NK-92 treated with Interleukin-12 subunit alpha and Interleukin-12 subunit beta, amount 100 ng/mL, for 24 hours (cell line): ENCODE data around the gene MCMBP.
"Not testable (repeated sequence)": the region's sequence is repeated elsewhere in the genome, so short reads cannot be mapped to it uniquely, and the experiment has no call there.

Source experiments
- DNase-seq: peaks from one replicate; lab custom pipeline; 2025; lab: John Stamatoyannopoulos, UW

The MCMBP gene

DNA sequence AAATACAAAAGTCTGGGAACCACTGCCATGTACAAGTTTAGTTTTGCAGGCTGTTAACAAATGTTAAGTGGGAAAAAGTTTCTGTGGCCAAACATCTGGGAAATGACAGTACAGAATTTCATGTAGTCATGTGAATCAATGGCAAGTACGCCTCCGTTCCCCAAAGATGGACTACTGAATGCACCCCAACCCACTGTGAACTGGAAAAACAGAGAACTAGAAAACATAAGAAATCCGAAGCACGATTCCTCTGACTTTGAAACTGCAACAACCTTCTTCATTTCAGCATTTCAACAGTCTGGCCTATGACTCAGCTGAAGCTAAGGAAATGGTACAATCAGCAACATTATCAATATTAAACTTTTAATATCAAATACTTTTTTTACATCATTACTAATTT lies 41.8 kb downstream of the MCMBP start:
- DNase-seq: no peak

DNA sequence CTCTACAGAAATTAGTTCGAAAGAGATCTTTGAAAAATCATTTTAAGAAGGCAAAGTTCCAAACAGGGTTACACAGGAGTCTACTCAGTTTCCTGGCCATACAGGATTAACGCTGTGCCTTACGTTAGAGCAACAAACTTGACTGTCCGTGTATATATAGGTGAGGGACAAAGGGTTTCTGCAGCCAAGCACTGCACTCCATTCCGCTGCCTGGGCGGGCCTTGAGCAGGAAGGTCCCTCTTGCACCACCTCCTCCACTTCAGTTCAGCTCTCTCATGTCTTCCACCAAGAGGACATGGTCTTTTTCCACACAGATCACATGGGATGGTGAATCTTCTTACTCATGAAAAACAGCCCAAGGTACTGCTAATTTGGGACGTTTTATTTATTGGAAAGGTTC lies 43.2 kb downstream of the MCMBP start:
- no peak for DNase-seq

DNA sequence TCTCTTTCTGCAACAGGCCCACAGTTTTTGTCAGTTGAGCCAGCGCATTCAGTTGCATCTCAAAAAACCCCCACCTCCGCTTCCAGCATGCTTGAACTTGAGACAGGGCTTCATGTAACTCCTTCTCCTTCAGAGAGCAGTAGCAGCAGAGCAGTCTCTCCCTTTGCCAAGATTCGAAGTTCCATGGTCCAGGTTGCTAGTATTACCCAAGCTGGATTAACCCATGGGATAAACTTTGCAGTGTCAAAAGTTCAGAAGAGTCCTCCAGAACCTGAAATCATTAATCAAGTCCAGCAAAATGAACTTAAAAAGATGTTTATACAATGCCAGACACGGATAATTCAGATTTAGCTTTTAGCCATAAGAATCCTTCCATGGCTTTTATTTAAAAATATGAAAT lies 45.2 kb downstream of the MCMBP start:
- DNase-seq: no peak

- DNase-seq: no peak
These were observed 45.9 kb downstream of the MCMBP start for GRCh38 chr10:119826771-119827170.

DNA sequence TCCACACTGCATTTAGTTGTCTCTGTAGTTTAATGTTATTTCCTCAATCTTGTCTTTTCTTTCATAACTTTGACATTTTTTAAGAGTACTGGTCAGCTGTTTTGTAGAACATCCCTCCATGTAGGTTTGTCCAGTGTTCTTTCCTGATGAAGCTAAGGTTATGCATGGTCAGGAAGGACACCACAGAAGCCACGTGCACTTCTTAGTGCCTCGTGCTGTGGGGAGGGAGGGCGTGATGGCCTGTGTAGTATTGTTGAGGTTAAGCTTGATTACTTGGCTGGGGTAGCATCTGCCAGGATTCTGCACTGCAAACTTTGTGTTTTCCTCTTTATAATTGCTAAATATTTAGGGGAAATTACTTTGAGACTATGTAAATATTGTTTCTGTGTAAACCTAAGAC lies 48.3 kb downstream of the MCMBP start:
- DNase-seq: no peak

- no peak for DNase-seq
These were observed 51.5 kb downstream of the MCMBP start for GRCh38 chr10:119821182-119821581.

- DNase-seq: no peak
These were observed 53.8 kb downstream of the MCMBP start for GRCh38 chr10:119818889-119819270.

DNA sequence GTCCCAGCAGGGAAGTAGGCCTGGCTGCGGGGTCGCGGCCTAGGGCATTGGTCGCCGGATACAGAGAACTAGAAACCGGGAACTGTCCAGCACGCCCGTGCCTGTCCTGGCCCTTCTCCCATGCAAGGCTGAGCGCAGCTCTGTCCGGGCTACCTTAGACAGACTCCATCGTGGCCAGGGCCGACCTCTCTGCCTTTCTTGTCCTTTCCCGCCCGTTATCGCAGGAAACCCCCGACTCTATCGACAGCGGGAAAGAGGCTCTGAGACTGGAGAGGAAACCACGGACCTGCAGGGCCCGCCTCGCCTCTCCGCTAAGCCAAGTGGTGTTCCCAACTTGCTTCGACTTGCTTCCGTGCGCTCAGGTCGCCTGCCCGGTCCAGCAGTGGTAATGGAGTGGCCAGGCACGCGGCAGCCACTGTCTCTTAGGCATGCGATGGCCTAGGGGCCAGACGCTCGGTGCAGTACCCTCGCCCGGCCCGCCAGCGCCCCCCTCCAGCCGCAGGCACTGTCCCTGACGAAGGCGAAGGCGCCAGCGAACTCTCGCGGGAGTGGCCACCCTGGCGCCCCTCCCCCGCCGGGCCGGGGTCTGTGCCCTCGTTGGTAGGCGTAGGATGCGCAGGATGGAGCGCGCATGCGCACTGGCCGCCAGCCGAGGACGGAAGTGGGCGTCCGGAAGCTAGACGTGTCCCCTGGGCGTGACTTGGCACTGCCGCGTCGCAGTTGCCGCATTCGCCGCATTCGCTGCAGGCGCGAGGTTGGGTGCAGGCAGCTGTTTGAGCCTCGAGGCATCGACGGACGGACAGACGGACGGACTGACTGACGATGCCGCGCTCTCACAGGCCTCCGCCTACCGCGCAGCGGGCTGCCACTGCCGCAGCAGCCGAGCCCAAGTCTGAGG lies 54.4 kb downstream of the MCMBP start:
- DNase-seq: no peak

DNA sequence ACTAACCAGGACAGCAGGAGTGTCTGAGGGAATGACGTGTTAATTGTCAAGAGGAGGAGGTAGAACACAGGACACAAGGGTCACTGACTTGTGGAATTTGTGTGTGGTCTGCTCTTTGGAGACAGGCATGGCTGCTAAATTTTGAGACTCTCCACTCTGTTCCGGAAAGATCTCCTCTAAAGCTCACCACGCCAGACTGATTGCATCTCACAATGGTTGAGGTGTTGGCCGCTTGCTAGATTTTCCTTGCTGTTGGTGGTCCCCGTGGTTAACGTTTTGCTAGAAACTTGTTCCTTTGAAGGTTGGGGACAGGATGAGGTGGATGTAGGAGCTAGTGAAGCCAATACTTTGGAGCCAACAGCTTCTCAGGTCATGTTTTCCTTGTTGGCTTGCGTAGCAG lies 57.0 kb downstream of the MCMBP start:
- DNase-seq: no peak

DNA sequence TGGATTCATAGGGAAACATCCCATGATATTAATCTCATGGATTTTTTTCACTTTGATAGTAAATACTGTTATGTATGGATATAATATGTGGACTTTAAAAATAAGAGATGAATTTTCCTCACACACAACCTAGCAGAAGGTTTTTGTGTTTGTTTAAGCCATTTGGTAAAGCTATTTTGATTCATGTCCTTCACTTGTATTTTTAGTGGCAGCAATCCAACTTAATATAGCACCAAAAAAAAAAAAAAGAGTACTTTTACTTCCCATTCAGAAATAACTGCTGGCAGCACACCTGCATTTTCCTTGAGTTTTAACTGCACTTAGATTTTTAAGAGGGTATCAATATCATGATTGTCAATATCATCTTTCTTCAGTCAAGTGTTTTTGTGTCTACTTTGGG lies 60.0 kb downstream of the MCMBP start:
- no peak for DNase-seq

DNA sequence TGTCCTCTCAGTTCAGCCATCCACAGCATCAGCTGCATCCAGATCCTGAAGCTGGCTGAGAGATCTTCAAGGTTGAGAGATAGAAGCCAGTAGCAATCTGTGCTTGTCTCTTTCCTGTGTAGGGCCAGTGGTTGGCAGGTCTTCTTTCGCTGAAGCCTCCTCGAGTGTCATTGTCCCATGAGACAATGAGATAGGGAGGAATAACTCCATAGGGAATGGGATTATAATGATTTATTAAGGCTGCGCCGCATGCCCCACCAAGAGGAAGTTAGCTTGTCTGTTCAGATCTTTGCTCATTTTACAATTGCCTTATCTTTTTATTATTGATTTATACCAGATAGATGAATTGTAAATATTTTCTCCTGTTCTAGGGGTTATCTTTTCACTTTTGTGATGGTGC lies 61.5 kb downstream of the MCMBP start:
- DNase-seq: no peak

DNA sequence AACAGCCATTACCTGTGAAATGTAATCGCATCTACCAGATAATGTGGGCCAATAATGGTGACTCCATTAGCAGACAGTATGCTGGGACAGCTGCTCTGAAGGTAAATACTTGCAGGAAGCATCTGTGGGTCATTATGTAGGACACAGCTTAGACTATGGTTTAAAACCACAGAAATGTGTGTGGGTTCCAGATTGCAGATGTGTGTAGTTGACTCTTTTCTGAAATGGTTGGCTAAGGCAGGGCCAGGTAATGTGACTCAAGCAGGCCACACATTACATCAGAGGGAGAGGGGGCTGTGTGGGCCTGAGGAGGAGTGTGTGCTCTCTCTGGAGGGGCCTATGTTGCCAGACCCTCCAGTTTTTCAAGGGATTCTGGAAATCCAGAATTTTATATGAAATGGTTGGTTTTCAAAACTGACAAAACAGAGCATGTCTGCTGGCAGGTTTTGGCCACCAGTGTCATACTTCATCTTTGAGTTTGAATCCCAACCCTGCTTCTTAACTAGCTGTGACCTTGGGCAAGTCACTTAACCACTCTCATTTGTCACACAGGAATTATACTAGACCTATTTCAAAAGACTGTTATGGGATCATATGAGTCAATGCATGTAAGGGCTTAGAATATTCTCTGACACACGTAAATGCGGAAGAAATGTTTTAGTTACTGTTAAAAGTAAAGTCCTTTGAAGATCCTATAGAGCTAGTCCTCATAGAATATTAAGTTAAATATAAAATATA lies 64.5 kb downstream of the MCMBP start:
- DNase-seq: peak; percentile 44

GRCh38 chr10:119806334-119807130 lies 66.1 kb downstream of the MCMBP start:
- DNase-seq: no peak

GRCh38 chr10:119805702-119806230 lies 66.9 kb downstream of the MCMBP start:
- no peak for DNase-seq

GRCh38 chr10:119803264-119803663 lies 69.4 kb downstream of the MCMBP start:
- no peak for DNase-seq

- DNase-seq: no peak
These were observed 70.6 kb downstream of the MCMBP start for GRCh38 chr10:119801998-119802538.

- no peak for DNase-seq
These were observed 71.5 kb downstream of the MCMBP start for GRCh38 chr10:119801176-119801575.

- no peak for DNase-seq
These were observed 76.6 kb downstream of the MCMBP start for GRCh38 chr10:119796039-119796438.

DNA sequence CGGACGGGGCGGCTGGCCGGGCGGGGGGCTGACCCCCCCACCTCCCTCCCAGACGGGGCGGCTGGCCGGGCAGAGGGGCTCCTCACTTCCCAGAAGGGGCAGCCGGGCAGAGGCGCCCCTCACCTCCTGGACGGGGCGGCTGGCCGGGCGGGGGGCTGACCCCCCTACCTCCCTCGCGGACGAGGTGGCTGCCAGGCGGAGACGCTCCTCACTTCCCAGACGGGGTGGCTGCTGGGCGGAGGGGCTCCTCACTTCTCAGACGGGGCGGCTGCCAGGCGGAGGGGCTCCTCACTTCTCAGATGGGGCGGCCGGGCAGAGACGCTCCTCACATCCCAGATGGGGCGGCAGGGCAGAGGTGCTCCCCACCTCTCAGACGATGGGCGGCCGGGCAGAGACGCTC lies 77.5 kb downstream of the MCMBP start:
- DNase-seq: not testable (repeated sequence)

DNA sequence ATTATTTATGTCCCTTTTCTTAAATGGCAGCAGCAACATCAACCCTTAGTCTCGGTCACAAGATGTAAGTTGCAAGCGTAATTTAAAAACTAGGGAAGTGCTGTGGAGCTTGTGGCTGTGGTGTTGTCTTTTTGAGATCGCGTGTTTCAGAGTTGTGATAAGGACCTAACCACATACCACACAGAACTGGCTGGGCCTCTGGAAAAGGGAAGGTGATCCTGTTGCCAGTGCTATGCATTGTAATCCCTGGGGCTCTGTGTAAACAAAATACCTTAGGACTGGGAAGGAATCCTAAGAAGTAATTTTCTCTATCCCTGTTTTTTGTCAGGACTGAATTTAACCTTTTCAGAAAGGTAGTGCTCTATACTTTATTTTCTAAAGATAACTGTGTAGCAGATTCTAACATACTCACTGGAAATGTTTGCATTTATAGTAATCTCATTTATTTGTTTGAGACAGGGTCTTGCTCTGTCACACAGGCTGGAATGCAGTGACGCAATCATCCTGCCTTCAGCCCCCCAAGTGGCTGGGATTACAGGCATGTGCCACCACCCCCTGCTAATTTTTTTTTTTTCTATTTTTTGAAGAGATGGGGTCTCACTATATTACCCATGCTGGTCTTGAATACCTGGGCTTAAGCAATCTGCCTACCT lies 86.4 kb downstream of the MCMBP start:
- no peak for DNase-seq

- DNase-seq: no peak
These were observed 88.1 kb downstream of the MCMBP start for GRCh38 chr10:119784340-119785067.
